Measurements from ENCODE around the gene THAP6.
"Not testable (repeated sequence)": the region's sequence is repeated elsewhere in the genome, so short reads cannot be mapped to it uniquely, and the experiment has no call there.

THAP6 gene

DNA sequence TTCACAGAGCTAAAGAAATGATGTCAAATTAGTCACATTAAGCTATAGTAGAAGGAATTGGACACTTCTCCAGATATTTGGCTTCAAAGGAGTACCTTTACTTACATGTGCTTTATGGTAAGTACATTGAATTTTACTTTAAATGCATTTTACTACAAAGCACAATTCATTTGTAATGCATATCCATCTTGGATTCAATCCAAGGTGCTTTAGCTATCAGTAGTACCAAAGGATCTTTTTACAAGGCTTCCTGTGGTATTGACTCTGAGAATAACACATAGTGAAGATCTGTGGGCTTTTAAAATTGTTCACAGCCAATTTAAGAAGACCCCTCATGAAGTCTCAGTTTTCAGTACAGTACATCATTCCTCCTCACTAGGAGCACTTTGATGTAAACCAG lies 13.2 kb downstream of the THAP6 start:
- DNase-seq, result no peak

DNA sequence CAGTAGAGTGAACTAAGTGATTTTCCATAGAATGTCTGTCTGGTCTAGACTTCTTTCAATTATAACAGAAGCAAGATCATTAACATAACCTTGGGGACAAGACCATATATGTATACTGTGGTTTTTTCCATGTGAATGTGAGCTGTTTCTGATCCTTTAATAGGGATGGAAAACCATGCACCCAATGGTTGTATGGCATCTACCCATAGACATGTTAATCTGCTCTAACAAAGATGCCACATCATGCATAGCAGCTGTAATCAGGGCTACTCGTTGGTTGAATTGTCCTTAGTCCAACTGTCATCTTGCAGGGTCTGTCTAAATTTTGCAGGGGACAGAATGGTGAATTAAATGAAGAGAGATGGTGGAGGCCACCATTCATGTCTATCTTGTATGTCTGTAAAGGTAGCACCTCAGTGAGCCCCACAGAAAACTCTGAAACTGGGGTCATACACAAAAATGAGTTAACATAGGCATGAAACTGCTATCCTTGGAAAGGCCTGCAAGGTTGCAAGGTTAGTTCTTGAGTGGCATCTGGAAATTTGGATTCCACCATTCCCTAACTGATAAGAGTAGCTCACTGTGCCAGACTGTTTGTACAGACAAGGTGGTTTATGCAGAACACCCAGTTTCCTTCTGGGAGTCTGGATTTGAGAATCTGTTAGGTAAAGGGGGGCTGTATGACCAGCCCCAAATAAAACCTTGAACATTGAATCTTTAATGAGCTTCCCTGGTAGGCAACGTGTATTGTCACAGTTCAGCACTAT lies 16.5 kb downstream of the THAP6 start:
- no peak for DNase-seq

DNA sequence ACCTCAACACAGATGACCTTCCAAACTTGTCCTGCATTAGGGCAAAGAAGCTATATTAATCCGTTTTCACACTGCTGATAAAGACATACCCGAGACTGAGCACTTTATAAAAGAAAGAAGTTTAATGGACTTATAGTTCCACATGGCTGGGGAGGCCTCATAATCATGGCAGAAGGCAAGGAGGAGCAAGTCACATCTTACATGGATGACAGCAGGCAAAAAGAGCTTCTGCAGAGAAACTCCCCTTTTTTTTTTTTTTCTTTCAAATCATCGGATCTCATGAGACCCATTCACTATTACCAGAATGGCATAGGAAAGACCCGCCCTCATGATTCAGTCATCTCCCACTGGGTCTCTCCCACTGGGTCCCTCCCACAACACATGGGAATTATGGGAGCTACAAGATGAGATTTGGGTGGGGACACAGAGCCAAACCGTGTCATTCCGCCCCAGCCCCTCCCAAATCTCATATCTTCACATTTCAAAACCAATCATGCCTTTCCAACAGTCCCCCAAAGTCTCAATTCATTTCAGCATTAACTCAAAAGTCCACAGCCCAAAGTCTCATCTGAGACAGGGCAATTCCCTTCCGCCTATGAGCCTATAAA lies 17.4 kb downstream of the THAP6 start:
- DNase-seq, result not testable (repeated sequence)

DNA sequence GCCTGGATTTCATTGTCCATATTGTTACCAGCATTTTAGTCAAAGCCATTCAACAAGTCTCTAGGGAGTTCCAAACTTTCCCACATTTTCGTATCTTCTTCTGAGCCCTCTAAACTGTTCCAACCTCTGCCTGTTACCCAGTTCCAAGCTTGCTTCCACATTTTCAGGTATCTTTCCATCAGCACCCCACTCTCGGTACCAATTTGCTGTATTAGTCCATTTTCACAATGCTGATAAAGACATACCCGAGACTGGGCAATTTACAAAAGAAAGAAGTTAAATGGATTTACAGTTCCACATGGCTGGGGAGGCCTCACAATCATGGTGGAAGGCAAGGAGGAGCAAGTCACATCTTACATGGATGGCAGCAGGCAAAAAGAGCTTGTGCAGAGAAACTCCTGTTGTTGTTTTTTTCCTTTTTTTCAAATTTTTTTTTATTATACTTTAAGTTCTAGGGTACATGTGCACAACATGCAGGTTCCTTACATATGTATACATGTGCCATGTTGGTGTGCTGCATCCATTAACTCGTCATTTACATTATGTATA lies 19.1 kb downstream of the THAP6 start:
- DNase-seq, result not testable (repeated sequence)

DNA sequence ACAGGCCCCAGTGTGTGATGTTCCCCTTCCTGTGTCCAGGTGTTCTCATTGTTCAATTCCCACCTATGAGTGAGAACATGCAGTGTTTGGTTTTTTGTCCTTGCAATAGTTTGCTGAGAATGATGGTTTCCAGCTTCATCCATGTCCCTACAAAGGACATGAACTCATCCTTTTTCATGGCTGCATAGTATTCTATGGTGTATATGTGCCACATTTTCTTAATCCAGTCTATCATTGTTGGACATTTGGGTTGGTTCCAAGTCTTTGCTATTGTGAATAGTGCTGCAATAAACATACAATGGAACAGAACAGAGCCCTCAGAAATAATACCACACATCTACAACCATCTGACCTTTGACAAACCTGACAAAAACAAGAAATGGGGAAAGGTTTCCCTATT lies 19.7 kb downstream of the THAP6 start:
- DNase-seq, result not testable (repeated sequence)

DNA sequence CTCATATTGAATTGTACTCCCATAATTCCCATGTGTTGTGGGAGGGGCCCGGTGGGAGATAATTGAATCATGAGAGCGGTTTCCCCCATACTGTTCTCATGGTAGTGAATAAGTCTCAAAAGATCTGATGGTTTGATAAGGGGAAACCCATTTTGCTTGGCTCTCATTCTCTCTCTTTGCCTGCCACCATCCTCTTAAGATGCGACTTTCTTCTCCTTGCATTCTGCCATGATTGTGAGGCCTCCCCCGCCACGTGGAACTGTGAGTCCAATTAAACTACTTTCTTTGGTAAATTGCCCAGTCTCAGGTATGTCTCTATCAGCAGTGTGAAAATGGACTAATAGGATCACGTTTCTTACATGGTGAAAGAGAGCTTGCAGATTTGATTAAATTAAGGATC lies 23.0 kb downstream of the THAP6 start:
- DNase-seq, result not testable (repeated sequence)

DNA sequence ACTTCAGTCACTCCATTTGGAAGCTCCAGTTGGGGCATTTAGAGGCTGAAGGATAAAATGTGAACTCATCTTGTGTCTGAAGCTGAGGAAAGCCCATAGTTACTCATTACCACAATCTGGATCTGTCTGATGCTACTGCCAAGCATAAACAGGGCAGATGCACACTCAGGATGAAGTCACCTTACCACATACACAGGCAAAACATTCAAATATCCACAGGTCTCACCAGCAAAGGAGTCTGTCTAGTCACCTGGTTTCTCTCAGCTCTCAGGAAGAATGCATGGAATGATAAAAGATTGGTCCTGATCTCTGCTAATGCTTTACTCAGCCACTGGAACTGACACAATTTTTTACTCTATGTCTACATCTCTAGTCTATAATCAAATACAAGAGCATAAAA lies 28.6 kb downstream of the THAP6 start:
- no peak for DNase-seq

DNA sequence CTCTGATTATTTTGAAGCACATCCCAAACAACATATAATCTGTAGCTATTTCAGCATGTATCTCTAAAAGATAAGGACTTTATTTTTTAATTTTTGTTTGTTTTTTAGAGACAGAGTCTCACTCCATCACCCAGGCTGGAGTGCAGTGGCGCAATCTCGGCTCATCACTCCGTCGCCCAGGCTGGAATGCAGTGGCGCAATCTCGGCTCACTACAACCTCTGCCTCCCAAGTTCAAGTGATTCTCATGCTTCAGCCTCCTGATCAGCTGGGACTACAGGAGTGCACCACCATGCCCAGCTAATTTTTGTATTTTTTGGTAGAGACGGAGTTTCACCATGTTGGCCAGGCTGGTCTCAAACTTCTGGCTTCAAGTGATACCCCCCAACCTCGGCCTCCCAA lies 29.9 kb downstream of the THAP6 start:
- not testable (repeated sequence) for DNase-seq

DNA sequence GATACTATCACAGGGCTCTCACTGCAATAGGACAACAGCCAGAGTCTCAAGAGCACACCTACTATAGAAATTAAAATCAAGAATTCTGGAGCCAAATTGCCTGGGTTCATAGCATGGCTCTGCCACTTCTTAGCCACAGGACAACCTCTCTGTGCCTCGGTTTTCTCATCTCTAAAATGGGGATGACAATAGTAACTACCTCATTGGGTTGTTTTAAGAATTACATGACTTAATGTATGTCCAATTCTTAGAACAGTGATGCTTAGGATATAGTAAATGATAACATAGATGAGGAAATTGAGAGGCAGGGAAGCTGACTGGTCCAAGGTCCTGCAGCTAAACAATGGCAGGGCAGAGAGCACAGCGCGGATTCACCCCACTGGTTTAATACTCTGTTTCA lies 30.6 kb downstream of the THAP6 start:
- DNase-seq, result no peak

DNA sequence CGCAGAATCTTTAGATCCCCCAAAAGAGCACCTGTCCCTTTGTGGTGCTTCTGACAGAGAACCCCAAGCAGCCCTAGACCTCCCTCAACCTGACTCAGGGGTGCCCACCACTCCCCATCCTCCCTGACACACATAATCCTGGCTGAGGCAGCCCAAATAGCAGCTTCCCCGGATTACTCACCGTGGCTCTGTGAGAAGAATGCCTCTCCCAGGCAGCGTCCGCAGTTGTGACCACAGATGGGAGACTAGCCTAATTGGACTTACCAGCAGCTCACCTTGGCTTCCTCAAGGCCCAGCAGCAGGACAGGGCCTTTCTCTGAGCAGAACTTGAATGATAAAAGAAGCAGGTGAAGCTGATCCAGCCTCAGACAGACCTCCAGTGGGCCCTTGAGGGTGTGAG lies 31.3 kb downstream of the THAP6 start:
- no peak for DNase-seq

DNA sequence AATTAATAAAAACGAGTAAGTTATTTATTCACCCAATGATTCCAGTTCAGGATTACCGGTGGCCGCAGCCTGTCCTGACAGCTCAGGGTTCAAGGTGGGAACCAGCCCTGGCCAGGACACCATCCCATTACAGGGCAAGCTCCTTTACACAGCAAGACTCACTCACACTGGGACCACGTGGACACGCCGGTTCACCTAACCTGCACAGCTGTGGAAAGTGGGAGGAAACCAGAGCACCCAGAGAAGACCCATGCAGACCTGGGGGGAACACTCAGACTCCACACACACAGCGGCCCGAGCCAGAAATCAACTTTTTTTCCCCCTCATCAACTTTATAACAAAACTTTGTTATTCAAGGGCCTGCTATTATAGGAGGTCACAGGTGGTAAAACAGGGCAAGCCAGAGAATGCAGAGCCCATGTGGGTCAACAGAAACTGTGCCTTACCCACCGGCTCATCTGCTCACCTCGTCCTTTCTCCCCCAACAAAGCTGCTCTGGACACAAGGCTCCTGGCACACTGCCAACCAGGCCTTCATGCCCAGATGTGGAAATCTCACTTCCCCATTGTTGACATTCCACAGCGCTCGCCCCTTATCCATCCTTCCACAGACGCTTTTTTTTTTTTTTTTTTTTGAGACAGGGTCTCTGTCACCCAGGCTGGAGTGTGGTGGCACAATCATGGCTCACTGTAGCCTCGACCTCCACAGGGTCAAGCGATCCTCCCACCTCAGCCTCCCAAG lies 33.5 kb downstream of the THAP6 start:
- DNase-seq, result no peak

DNA sequence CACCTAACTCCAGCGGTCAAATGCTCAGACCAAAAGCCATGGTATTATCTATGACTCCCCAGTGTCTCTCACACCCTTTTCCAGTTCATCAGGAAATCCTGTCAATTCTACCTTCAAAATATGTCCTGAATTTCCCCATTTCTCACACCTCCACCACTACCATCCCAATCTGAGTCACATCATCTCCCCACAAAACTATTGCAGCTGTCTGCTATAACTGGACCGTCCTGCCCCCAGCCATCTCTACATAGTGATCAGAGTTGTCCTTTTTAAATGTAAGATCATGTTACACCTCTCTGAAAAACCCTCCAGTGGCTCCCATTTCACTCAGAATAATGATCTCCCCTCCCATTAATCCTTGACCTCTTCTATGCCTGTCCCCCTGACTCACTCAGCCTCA lies 34.7 kb downstream of the THAP6 start:
- DNase-seq, result no peak

DNA sequence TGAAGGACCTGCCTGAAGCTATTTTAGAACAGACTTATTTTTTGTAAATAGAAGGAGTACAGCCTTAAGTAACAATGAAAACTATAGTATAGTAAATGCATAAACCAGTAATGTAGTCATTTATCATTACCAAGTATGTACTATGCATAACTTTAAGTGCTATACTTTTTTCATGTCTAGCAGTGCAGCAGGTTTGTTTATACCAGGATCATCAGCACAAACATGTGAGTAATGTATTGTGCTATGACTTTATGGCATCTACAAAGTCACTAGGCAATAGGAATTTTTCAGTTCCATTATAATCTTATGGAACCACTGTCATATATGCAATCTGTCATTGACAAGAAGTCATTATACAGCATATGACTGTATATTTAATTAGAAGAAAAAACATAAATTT lies 38.2 kb downstream of the THAP6 start:
- DNase-seq, result no peak

DNA sequence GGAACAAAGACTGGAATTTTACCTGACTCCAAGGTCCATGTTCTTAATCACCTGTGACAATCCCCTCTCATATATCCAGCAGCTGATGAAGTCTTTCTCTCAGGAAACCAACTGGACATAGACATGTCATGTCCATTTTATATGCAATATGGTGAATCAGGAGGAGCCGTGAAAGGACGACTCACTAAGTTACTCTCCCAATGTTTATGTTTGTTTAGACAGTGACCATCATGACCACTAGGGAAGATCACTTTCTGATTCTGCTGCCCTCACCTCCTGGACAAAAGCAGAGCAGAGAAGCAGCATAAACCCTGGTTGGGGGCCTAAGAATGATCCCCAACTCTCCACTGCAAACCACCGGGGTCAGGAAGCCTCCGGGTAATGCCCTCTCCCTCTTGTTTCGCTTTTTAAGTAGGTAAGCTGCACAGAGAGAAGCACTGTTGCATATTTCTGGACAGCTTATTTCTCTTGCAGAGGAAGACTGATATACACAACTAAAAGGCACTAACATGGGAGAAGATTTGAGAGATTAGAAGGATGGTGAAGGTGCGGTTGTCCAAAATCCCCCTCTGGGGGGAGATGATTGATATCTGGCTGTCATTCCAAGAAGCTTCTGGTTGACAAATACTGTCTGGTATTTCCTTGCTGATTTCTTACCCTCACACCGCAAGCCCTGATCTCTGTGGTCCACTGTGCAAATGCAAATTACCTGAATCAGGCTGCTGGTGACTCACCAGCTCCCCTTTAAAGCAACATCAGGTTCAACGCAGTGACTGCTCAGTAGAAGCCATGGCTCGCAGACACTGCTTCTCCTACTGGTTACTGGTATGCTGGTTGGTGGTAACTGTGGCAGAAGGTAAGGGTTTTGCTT lies 41.3 kb downstream of the THAP6 start, which contains the start of gene ODAPH:
TSS of gene ODAPH (plus strand) at position 773 of the 871 bp plus-strand sequence. CDS start at position 790, 17 bp downstream.
- DNase-seq, result peak; percentile 35

DNA sequence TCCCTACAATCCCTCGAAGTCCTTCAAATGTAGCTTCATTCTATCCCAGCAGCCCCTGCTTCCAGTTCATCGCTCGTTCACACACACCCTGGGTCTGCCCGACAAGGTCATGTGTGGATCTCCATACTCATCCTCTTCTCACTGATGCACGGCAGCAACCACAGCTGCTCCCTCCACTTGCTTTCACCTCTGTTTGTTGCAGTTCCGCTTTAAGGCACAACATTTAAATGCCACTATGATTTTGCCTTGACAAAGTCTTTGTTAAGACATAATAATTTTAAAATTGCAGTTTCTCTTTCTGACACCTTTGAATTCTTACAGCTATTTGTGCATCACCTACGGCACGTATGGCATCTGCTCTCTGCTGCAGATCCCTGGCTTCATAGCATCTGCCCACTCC lies 43.4 kb downstream of the THAP6 start:
- DNase-seq, result no peak

DNA sequence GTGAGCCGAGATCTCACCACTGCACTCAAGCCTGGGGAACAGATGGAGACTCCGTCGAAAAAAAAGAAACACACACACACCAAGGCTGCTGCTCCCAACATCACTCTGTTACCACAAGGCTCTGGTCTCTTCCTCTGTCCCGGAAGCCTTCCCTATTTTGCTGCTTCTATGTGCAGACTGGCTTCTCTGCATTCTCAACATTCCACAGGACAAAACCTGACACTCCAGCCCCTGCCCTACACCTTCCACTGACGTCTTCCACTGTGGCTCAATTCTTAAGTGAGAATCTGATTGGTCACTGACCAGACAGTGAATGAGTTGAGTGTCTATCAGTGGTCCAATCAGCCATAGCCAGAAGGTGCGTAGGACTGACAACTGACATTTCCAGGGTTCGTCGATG lies 47.5 kb downstream of the THAP6 start:
- DNase-seq, result no peak

DNA sequence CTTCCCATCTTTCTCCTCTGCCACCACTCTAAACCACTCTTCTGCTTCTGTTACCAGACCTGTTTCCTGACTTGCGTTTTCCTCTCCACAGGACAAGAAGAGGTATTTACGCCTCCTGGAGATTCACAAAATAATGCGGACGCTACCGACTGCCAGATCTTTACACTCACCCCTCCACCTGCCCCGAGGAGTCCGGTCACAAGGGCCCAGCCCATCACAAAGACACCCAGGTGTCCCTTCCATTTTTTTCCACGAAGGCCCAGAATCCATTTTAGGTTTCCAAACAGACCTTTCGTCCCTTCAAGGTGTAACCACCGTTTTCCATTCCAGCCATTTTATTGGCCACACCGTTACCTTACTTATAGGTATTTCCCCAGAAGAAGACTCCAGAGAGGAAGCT lies 49.8 kb downstream of the THAP6 start:
- no peak for DNase-seq

DNA sequence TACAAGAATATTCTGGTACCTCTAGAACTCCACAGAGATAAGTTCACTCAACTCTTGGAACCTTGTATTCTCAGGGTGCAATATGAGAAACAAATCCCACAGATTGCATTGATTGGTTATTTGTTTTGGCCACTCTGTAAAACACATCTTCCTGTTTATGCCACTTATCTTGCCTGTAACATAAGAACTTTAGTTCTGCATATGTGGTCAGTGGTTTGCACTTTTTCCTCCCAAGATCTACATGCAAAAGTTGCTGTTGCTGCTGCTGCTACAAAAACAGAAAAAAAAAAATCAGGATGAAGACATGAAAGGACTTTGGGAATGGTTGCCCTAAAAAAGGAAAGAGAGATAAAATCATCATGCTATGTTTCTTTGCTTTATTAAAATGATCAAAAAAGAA lies 51.2 kb downstream of the THAP6 start:
- DNase-seq, result no peak

DNA sequence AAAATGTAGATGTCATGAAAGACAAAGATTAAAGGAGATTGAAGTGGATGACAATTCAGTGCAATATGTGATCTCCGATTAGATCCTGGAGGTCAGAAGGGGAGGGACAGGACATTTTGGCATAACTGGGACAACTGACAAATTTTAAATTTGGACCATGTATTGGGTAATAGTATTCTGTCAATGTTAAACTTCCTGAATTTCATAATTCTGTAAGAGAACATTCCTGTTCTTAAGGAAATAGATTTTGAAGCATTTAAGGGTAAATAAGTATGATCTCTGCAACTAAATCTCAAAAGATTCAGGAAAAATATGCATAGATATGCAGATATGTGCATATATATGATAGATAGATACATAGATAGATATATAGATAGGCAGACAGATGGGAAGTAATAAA lies 52.6 kb downstream of the THAP6 start:
- no peak for DNase-seq

DNA sequence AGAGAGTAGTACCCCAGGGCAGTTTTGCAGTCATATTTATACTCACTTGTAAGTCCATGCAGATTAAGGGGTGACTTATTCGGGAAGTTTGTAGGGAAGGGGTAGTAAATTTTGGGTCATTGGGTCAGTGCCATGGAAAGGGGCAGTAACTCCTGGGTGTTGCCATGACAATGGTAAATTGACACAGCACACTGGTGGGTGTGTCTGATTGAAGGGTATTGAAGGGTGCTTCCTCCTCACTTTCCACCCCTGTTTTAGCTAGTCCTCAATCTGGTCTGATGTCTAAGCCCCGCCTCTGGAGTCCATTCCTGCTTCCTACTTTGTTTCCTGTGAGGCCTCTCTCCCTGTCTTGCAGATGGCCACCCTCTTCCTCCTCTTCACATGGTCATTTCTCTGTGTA lies 53.5 kb downstream of the THAP6 start:
- no peak for DNase-seq
